ENCODE measurements around the gene SLC6A18.

- no peak for TF ChIP-seq THAP12 (CRISPR knock-in tag; IDR thresholded peaks at IDR 0.05)
- no peak for TF ChIP-seq POLR2A (conservative IDR thresholded peaks at IDR 0.05)
Measured at GRCh38 chr5:1187950-1188334, 37.2 kb upstream of the SLC6A18 start.

Measured in K562 (cell line).